ENCODE results near the gene IRF5. TPM values are rescaled to one million over a fixed set of nuclear protein-coding genes. Genes with fewer than 3 reads are reported as not detected.

IRF5 gene
- total RNA-seq, 1 donor from 2014 or later: 0.37 TPM

Other genes with a start within 250 kb of the IRF5 start
- 731 to 820 TPM (median 734 TPM) in 3 replicates for gene CALU, start 198.6 kb upstream of the IRF5 start, total RNA-seq
- gene OPN1SW, start 162.1 kb upstream of the IRF5 start, total RNA-seq: not detected in 3 replicates
- gene CCDC136, start 146.0 kb upstream of the IRF5 start, total RNA-seq: 7.6 to 8.8 TPM (median 8.5 TPM) in 3 replicates
- 72.3 to 119 TPM (median 118 TPM) in 3 replicates for gene FLNC, start 107.5 kb upstream of the IRF5 start, total RNA-seq
- gene ATP6V1F, start 75.1 kb upstream of the IRF5 start, total RNA-seq: 139 to 162 TPM (median 154 TPM) in 3 replicates
- 1.3 to 1.5 TPM in 2 of 3 replicates, not detected in the other for gene KCP, start 27.2 kb upstream of the IRF5 start, total RNA-seq
- gene TNPO3, start 117.2 kb downstream of the IRF5 start, total RNA-seq: 39.5 to 44.0 TPM (median 43.9 TPM) in 3 replicates
- 1.7 to 5.7 TPM (median 4.2 TPM) in 3 replicates for gene TSPAN33, start 206.8 kb downstream of the IRF5 start, total RNA-seq